Measurements from ENCODE around the gene RASD1. TPM values are rescaled to one million over a fixed set of nuclear protein-coding genes. Genes with fewer than 3 reads are reported as not detected.

RASD1 gene
- polyA plus RNA-seq, 2 of the 4 experiments (the other 2 are of a cell fraction): 0.92 to 1.4 TPM

GRCh38 chr17:17468217-17469010 is 27.8 kb downstream of the RASD1 start:
- FAIRE-seq: no peak
- ATAC-seq: no peak
- TF ChIP-seq HDAC2 (IDR thresholded peaks at IDR 0.05): no peak
- TF ChIP-seq TP53 (CRISPR knock-in tag; IDR thresholded peaks at IDR 0.05): no peak
- no peak for TF ChIP-seq MAFK (IDR thresholded peaks at IDR 0.05; ENCODE audit: partially characterized antibody)
- TF ChIP-seq ELK1 (IDR thresholded peaks at IDR 0.05; ENCODE audit: low read depth, low read length): no peak
- TF ChIP-seq HOXA7 (CRISPR knock-in tag; IDR thresholded peaks at IDR 0.05): no peak
- TF ChIP-seq MYC (IDR thresholded peaks at IDR 0.05; ENCODE audit: borderline replicate concordance, low read length): no peak
- Histone ChIP-seq H3K4me3 (no peak overlapping the region), H3K4me1 (0 out of 3 replicates have a peak, but pooled peaks cover 5% of the 10 kb centered on the region), H3K9me3 (no peaks in the 10 kb centered on the region), H3K4me2 (no peak overlapping the region), H3K27ac (no peak overlapping the region)
- 47% methylated on average over 5 of the region's 5 CpGs for WGBS (ENCODE audit: missing lambda C conversion rate)
- DNase-seq (ENCODE audit: low read depth in 1 of 2, low spot score in 1 of 2): no peak
- ChIA-PET CTCF (interaction anchor here (0.7 to 4.0 kb wide), 9 partner anchors 9 to 174 kb away, joined by 3 to 24 read pairs (median 3); partner anchors contain the start of gene RASD1), POLR2A (interaction anchor here (1.7 kb wide), 1 partner anchor 28 kb away, joined by 5 read pairs; the partner anchor contains the start of gene RASD1)

GRCh38 chr17:17467720-17468119 is 28.5 kb downstream of the RASD1 start:
- FAIRE-seq: peak; percentile 67
- CTCF ChIA-PET: interaction anchor here (0.7 to 4.0 kb wide), 9 partner anchors 18 to 174 kb away, joined by 3 to 24 read pairs (median 3); partner anchors contain the start of gene RASD1
- peak; percentile 31 to 34; a peak in 3 of 6 replicates for ATAC-seq

GRCh38 chr17:17467016-17467415 is 29.2 kb downstream of the RASD1 start:
- CTCF ChIA-PET: interaction anchor here (0.9 to 4.0 kb wide), 8 partner anchors 30 to 175 kb away, joined by 3 to 24 read pairs (median 4); partner anchors contain the start of gene RASD1

More at GRCh38 chr17:17467720-17468119, 28.5 kb downstream of the RASD1 start:
- Histone ChIP-seq H3K9me3 (no peaks in the 10 kb centered on the region), H3K27ac (no peak overlapping the region), H3K4me2 (no peak overlapping the region), H3K4me1 (0 out of 3 replicates have a peak, but pooled peaks cover 5% of the 10 kb centered on the region), H3K4me3 (no peak overlapping the region)
- WGBS (ENCODE audit: missing lambda C conversion rate): 28% methylated on average over 5 of the region's 5 CpGs
- peak in 1 of 2 experiments; percentile 29 for DNase-seq (ENCODE audit: low read depth in 1 of 2, low spot score in 1 of 2)
- POLR2A ChIA-PET: interaction anchor here (1.7 kb wide), 1 partner anchor 29 kb away, joined by 5 read pairs; the partner anchor contains the start of gene RASD1
- TF ChIP-seq CHD4 (IDR thresholded peaks at IDR 0.05; ENCODE audit: borderline replicate concordance) (no peak), ZSCAN20 (CRISPR knock-in tag; IDR thresholded peaks at IDR 0.05) (no peak), KDM1A (IDR thresholded peaks at IDR 0.05; ENCODE audit: low read depth) (no peak), GATA3 (IDR thresholded peaks at IDR 0.05; ENCODE audit: borderline replicate concordance) (no peak), HEYL (CRISPR knock-in tag; IDR thresholded peaks at IDR 0.05) (no peak), JUNB (IDR thresholded peaks at IDR 0.05) (no peak), HMGXB4 (CRISPR knock-in tag; IDR thresholded peaks at IDR 0.05; ENCODE audit: borderline replicate concordance) (no peak), HOXA7 (CRISPR knock-in tag; IDR thresholded peaks at IDR 0.05) (no peak), POLR2AphosphoS2 (conservative IDR thresholded peaks at IDR 0.05; ENCODE audit: low read length) (no peak), ZNF302 (CRISPR knock-in tag; IDR thresholded peaks at IDR 0.05) (no peak), NR3C1 (IDR thresholded peaks at IDR 0.05) (no peak), MAZ (IDR thresholded peaks at IDR 0.05; ENCODE audit: borderline replicate concordance, low read depth, low read length) (no peak), FOSB (CRISPR knock-in tag; IDR thresholded peaks at IDR 0.05) (no peak), PBX3 (IDR thresholded peaks at IDR 0.05) (no peak), KDM5A (IDR thresholded peaks at IDR 0.05) (no peak)

More at GRCh38 chr17:17467016-17467415, 29.2 kb downstream of the RASD1 start:
- no peak overlapping the region for H3K4me2 ChIP-seq
- H3K9me3 ChIP-seq: no peaks in the 10 kb centered on the region
- DNase-seq (ENCODE audit: low read depth in 1 of 2, low spot score in 1 of 2) (no peak), FAIRE-seq (no peak), ATAC-seq (no peak)
- TF ChIP-seq HMGXB4 (CRISPR knock-in tag; IDR thresholded peaks at IDR 0.05; ENCODE audit: borderline replicate concordance) (no peak), RFX5 (IDR thresholded peaks at IDR 0.05) (no peak), USF2 (IDR thresholded peaks at IDR 0.05) (no peak)
- POLR2A ChIA-PET: no interaction called here
- WGBS (ENCODE audit: missing lambda C conversion rate): 61% methylated on average over 5 of the region's 5 CpGs
- H3K27ac ChIP-seq: no peak overlapping the region
- no peak overlapping the region for H3K4me3 ChIP-seq
- no peaks in the 10 kb centered on the region for H3K4me1 ChIP-seq

All from A549 (cell line).